ENCODE data around the gene RAPH1. TPM values are rescaled to one million over a fixed set of nuclear protein-coding genes. Genes with fewer than 3 reads are reported as not detected.
A peak's percentile ranks its signal among the peaks of the same experiment; 100 is the strongest.
"Not testable (repeated sequence)": the region's sequence is repeated elsewhere in the genome, so short reads cannot be mapped to it uniquely, and the experiment has no call there.

RAPH1 gene
- total RNA-seq, 1 donor from 2014 or later: 51.6 TPM

DNA sequence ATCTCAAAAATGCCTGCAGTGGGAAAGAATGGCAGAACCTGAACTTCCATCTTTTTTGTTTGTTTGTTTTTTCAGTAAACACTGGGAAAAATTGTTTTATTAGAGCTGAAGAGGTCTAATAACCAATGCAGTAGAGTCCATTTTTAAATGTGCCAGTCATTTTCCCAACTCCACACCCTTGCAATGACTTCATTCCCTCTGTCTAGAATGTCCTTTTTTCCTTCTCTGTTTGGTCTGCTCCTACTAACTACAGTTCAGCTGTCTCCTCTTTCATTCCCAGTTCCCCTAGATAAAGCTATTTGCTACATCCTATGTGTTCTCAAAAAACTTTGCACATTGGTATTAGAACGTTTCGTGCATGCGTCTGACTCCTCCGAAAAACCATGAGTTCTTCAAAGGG, 9.3 kb upstream of the RAPH1 start:
- no peak for DNase-seq (ENCODE audit: low spot score)

- no peak for DNase-seq (ENCODE audit: low spot score)
Observed at GRCh38 chr2:203543898-203544328, 8.8 kb upstream of the RAPH1 start.

- not testable (repeated sequence) for DNase-seq (ENCODE audit: low spot score)
Observed at GRCh38 chr2:203540598-203540997, 5.5 kb upstream of the RAPH1 start.

GRCh38 chr2:203538237-203538636, 3.1 kb upstream of the RAPH1 start:
- DNase-seq (ENCODE audit: low spot score): not testable (repeated sequence)

- DNase-seq (ENCODE audit: low spot score): not testable (repeated sequence)
Observed at GRCh38 chr2:203536586-203536951, 1.5 kb upstream of the RAPH1 start.

GRCh38 chr2:203535784-203536585, 884 bp upstream of the RAPH1 start:
- DNase-seq (ENCODE audit: low spot score): no peak

GRCh38 chr2:203534621-203535077, 452 bp downstream of the RAPH1 start:
- DNase-seq (ENCODE audit: low spot score): no peak

DNA sequence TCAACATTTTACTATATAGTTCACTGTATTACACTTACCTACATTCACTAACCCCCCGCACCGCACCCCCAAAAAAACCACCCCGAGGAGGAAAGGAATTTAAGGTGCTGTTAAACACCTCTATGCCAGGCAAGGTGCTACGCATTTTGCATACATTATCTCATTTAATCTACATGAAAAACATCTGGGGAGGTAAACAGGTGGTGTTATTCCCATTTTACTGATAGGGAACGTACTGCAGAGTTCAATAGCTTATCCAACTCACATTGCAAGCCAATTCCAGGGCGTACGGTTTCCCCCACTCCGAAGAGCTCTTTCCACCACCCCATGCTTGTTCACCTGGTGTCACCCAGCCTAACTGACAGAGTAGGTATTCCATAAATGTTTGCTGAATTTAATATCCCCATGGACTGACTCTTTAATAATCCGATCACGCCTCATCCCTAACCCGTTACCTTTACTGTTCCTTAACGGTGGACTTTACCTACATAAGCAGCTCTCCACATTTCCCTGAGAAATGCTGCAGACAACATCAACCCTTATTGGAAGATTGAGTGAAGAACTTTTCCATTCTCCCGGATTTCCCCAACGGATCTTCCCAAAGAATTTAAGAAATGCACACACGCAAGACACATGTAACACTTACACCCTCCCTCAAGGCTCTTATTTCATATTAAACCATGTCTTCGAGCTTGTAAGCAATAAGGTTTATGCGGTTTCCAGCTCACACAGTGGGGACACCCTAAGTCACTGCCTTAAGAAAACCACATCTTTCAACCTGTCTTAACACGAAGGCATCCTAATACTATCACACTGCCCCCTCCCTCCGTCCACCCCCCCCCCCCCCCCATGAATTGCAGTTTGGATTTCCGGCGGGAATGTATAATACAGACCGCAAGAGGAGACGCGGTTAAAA, 1.2 kb downstream of the RAPH1 start:
- no peak for DNase-seq (ENCODE audit: low spot score)

DNA sequence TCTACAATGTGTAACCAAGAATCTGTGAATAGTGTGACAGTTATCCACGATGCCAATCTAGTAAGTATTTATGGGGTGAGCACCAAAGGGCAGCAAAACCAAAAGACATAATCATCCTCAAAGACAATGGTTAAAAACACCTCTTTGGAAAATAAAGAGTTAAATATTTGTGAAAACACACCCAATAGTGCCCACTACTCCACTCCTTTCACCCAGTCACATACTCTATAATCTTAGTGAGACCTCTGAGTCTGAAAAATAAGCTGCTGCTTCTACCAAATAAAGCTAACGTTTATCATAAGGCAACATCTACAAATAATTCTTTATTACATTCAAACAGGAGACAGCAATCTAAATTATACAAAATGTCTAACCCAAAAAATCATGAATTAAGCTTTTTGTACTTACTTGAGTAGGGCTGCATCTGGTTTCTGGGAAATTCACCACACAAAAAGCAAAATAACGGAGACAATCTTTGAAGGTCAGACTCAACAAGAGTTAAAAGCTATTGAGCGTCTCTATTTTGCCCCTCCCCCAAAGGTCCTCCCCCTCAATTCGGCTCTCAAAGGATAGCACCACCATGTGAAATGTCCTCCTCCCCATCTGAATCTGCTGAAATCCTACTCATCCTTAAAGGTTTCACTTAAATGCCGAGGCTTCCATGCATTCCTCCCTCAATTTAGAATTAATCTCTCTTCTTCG, 2.0 kb downstream of the RAPH1 start:
- no peak for DNase-seq (ENCODE audit: low spot score)

DNA sequence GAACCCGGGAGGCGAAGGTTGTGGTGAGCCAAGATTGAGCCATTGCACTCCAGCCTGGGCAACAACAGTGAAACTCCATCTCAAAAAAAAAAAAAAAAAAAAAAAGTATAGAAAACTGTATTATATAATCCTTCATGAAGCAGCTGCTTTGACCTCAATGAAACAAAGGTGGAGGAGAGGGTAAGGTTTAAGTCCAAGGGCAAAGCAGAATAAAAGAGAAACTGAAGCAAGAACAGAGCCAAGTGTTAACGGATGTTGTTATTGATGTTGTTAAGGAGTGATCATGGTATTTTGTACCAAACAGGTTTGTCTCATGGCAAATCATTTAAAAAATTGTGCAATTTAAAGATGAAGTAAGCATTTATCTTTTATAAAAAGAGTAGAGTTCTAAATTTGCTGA, 7.4 kb downstream of the RAPH1 start:
- no peak for DNase-seq (ENCODE audit: low spot score)

GRCh38 chr2:203513268-203513667, 21.8 kb downstream of the RAPH1 start:
- peak; percentile 30 for DNase-seq (ENCODE audit: low spot score)

GRCh38 chr2:203510941-203511305, 24.2 kb downstream of the RAPH1 start:
- DNase-seq (ENCODE audit: low spot score): no peak

- no peak for DNase-seq (ENCODE audit: low spot score)
Observed at GRCh38 chr2:203510256-203510940, 24.7 kb downstream of the RAPH1 start.

DNA sequence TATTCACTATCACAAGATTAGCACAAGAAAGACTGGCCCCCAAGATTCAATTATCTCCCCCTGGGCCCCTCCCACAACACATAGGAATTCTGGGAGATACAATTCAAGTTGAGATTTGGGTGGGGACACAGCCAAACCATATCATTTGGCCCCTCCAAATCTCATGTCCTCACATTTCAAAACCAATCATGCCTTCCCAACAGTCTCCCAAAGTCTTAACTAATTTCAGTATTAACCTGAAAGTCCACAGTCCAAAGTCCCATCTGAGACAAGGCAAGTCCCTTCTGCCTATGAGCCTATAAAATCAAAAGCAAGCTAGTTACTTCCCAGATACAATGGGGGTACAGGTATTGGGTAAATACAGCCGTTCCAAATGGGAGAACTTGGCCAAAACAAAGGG, 31.6 kb downstream of the RAPH1 start:
- not testable (repeated sequence) for DNase-seq (ENCODE audit: low spot score)

DNA sequence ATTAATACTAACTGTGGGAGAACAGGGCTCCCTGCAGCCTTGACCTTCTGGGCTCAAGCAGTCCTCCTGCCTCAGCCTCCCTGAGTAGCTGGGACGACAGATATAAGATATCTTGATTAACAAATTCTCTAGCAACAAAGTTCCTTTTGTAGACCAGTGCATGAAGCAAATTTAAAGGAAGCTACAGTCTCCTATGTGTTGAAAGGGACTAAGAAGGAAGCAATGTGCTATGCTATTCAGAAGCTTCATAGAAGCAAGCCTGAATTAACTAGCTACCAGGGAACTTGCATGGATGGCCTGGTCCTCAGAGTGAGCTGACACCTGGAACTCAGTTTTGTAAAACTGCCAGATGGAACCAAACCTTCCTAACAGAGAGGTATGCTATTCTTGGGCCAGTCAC, 33.2 kb downstream of the RAPH1 start:
- no peak for DNase-seq (ENCODE audit: low spot score)

DNA sequence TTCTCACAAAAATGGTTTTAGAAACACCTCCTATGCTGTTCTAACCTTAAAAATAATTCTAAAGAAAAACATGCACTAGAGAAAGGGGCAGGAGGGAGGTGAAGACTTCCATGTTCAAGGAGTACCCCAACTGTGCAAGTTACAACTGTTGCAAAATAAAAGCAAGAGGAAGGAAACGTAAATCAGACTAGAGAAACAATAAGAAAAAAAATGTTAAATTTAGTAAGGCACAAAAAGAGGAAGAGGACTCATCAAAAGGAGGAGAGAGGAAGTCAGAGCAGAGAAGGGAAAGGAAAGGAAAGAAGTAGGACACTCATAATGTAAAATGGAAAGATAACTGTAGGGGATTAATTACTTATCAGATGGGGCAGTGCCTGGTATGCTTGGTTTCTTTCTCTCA, 34.1 kb downstream of the RAPH1 start:
- no peak for DNase-seq (ENCODE audit: low spot score)

DNA sequence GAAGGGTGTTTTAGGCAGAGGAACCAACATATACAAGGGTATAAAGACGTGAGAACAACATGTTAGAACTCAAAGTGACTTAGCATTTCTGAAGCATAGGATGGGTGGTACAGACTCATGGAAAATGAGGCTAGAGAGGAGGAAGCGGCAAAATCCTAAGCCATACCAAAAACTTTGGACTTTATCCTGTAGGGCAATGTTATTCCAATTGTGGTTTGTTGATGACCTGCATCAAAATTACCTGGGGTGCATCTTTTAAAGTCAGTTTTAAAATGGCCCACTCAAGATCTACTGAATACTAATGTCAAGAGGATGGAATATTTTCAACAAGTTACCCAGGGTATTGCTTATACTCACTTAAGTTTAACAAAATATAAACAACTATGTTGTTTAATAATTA, 34.8 kb downstream of the RAPH1 start:
- no peak for DNase-seq (ENCODE audit: low spot score)

GRCh38 chr2:203498161-203498560, 36.9 kb downstream of the RAPH1 start:
- no peak for DNase-seq (ENCODE audit: low spot score)

- no peak for DNase-seq (ENCODE audit: low spot score)
Observed at GRCh38 chr2:203492965-203493364, 42.1 kb downstream of the RAPH1 start.

- no peak for DNase-seq (ENCODE audit: low spot score)
Observed at GRCh38 chr2:203490391-203490790, 44.7 kb downstream of the RAPH1 start.

DNA sequence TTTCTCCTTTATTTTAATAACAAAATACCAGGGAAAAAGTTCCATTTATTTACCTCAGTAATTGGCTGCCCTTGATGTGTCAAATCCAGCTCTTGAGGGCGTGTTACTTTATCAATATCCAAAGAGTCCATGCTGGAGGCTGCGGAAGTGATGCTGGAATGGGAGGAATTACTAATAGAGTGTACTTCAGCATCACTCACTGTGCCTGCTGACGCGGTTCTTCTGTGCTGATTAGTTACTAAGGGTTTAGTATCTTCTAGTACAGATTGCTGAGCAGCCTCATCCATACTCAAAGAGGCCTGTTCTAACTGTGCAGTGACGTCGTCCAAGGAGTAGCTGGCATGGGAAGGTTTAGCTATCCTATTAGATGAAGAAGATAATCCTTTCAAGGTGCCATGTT, 45.6 kb downstream of the RAPH1 start:
- DNase-seq (ENCODE audit: low spot score): no peak
